A549 (cell line): Measurements from ENCODE around the gene PTPN23. TPM values are rescaled to one million over a fixed set of nuclear protein-coding genes. Genes with fewer than 3 reads are reported as not detected.

Experiments
- ATAC-seq, 2 experiments: fragments of 200-7000 bp in 1 of 2; fragments of >200 bp in 1 of 2; cut with Nextera tagmentation in 1 of 2; cut with Tn5 transposase in 1 of 2; 3 replicates each; pipeline versions ENCODE4 v1.8.0 to v1.9.1; 2018 to 2020; ENCODE audit warnings: mild to moderate bottlenecking in 1 of 2, moderate library complexity in 1 of 2
- CTCF ChIA-PET: fragments of 300-600 bp; sonication (Branson Sonifier 250); formaldehyde crosslinking; extraction: SDS; loops from one replicate; lab custom pipeline; 2021; ENCODE audit warnings: antibody characterized with exemption, inconsistent platforms; lab: Yijun Ruan, JAX
- POLR2A ChIA-PET: fragments of 350-600 bp; formaldehyde crosslinking; extraction: SDS; loops from one replicate; lab custom pipeline; 2021; ENCODE audit warnings: antibody characterized with exemption, inconsistent platforms; lab: Yijun Ruan, JAX
- DNase-seq, 2 experiments: peaks; one replicate each; pipeline versions ENCODE4 v3.0.0 to v3.0.0-alpha.2; 2011 to 2016; ENCODE audit warnings: low read depth in 1 of 2, low spot score in 1 of 2
- FAIRE-seq: peaks from 2 replicates; lab custom pipeline; 2011; peaks lifted over from hg19 to GRCh38; lab: Jason Lieb, UNC
- H3K27ac ChIP-seq, 2 experiments: fragments of >200 bp; sonication (Bioruptor Twin); formaldehyde crosslinking; 3 replicates each; pipeline ENCODE4 v1.5.1; 2016 to 2017
- H3K4me1 ChIP-seq: fragments of >200 bp; sonication (Bioruptor Twin); formaldehyde crosslinking; 3 replicates; pipeline ENCODE4 v1.6.1; 2016
- H3K4me2 ChIP-seq: fragments of >200 bp; sonication (Bioruptor Twin); formaldehyde crosslinking; 3 replicates; pipeline ENCODE4 v1.6.1; 2016
- H3K4me3 ChIP-seq: fragments of >200 bp; sonication (Bioruptor Twin); formaldehyde crosslinking; 3 replicates; pipeline ENCODE4 v1.5.1; 2016
- H3K9me3 ChIP-seq: fragments of >200 bp; sonication (Bioruptor Twin); formaldehyde crosslinking; 3 replicates; pipeline ENCODE4 v1.6.1; 2016
- ATOH8 ChIP-seq: fragments of 250-450 bp; sonication (Bioruptor Pico); IDR thresholded peaks from 2 replicates; pipeline ENCODE4 v1.5.0; 2020; ENCODE audit warnings: low read depth, mild to moderate bottlenecking, moderate library complexity
- CEBPB ChIP-seq, 2 experiments: fragments of >200 bp in 1 of 2; sonication (Bioruptor Twin) in 1 of 2; formaldehyde crosslinking in 1 of 2; IDR thresholded peaks; 2 replicates each; pipeline ENCODE4 v1.6.1; 2012 to 2016
- CHD4 ChIP-seq: fragments of 200-600 bp; sonication (generic); IDR thresholded peaks from 2 replicates; pipeline ENCODE4 v1.6.1; 2016; ENCODE audit warnings: antibody characterized with exemption, mild to moderate bottlenecking, borderline replicate concordance
- EHF ChIP-seq: fragments of 250-450 bp; sonication (Bioruptor Pico); IDR thresholded peaks from 2 replicates; pipeline ENCODE4 v1.5.0; 2020; ENCODE audit warnings: mild to moderate bottlenecking
- ELK1 ChIP-seq: fragments of 150-350 bp; IDR thresholded peaks from 2 replicates; pipeline ENCODE4 v1.6.1; 2014; ENCODE audit warnings: low read depth, mild to moderate bottlenecking, low read length
- EP300 ChIP-seq, 2 experiments: fragments of >200 bp; sonication (Bioruptor Twin); formaldehyde crosslinking; IDR thresholded peaks; 2 replicates in 1 of 2; 3 replicates in 1 of 2; pipeline ENCODE4 v1.6.1; 2016 to 2017
- FOSB ChIP-seq: fragments of 250-450 bp; sonication (Bioruptor Pico); IDR thresholded peaks from 2 replicates; pipeline ENCODE4 v1.5.0; 2020; ENCODE audit warnings: mild to moderate bottlenecking, moderate library complexity
- GATA3 ChIP-seq: IDR thresholded peaks from 2 replicates; pipeline ENCODE4 v1.6.1; 2012; ENCODE audit warnings: borderline replicate concordance
- HDAC2 ChIP-seq: fragments of 200-600 bp; sonication (generic); IDR thresholded peaks from 2 replicates; pipeline ENCODE4 v1.6.1; 2016
- HES2 ChIP-seq: fragments of >200 bp; sonication (Bioruptor Twin); formaldehyde crosslinking; IDR thresholded peaks from 2 replicates; pipeline ENCODE4 v1.6.1; 2016
- HEYL ChIP-seq: fragments of 250-450 bp; sonication (Bioruptor Pico); IDR thresholded peaks from 2 replicates; pipeline ENCODE4 v1.8.0; 2021; ENCODE audit warnings: mild to moderate bottlenecking, moderate library complexity
- HOXA7 ChIP-seq: fragments of 250-450 bp; sonication (Bioruptor Pico); IDR thresholded peaks from 2 replicates; pipeline ENCODE4 v1.5.0; 2020; ENCODE audit warnings: mild to moderate bottlenecking, moderate library complexity
- JUNB ChIP-seq: fragments of >200 bp; sonication (Bioruptor Twin); formaldehyde crosslinking; IDR thresholded peaks from 2 replicates; pipeline ENCODE4 v1.6.1; 2016
- KDM5A ChIP-seq: fragments of 200-600 bp; sonication (generic); IDR thresholded peaks from 2 replicates; pipeline ENCODE4 v1.6.1; 2016; ENCODE audit warnings: antibody characterized with exemption, mild to moderate bottlenecking
- MAFK ChIP-seq: fragments of 450-650 bp; IDR thresholded peaks from 2 replicates; pipeline ENCODE4 v1.6.1; 2014; ENCODE audit not compliant: partially characterized antibody
- MAX ChIP-seq: IDR thresholded peaks from 2 replicates; pipeline ENCODE4 v1.6.1; 2012
- MAZ ChIP-seq: fragments of 150-350 bp; IDR thresholded peaks from 2 replicates; pipeline ENCODE4 v1.6.1; 2014; ENCODE audit warnings: antibody characterized with exemption, low read depth, low read length, borderline replicate concordance
- MYC ChIP-seq: IDR thresholded peaks from 2 replicates; pipeline ENCODE4 v1.6.1; 2012; ENCODE audit warnings: mild to moderate bottlenecking, inconsistent platforms, low read length, improper control_type of control experiment, borderline replicate concordance
- NR3C1 ChIP-seq: fragments of >200 bp; sonication (Bioruptor Twin); formaldehyde crosslinking; IDR thresholded peaks from 3 replicates; pipeline ENCODE4 v1.6.1; 2017
- PHF8 ChIP-seq: fragments of 200-600 bp; sonication (generic); IDR thresholded peaks from 2 replicates; pipeline ENCODE4 v1.6.1; 2016; ENCODE audit warnings: low read depth, mild to moderate bottlenecking, antibody characterized with exemption, moderate library complexity, borderline replicate concordance
- RAD21 ChIP-seq, 2 experiments: fragments of >200 bp in 1 of 2; sonication (Bioruptor Twin) in 1 of 2; formaldehyde crosslinking in 1 of 2; IDR thresholded peaks in 1 of 2; conservative IDR thresholded peaks in 1 of 2; 2 replicates in 1 of 2; 3 replicates in 1 of 2; pipeline ENCODE4 v1.6.1; 2012 to 2018; ENCODE audit warnings: inconsistent platforms in 1 of 2
- RCOR1 ChIP-seq: fragments of 150-350 bp; IDR thresholded peaks from 2 replicates; pipeline ENCODE4 v1.6.1; 2014; ENCODE audit warnings: antibody characterized with exemption, low read length, low read depth
- SREBF2 ChIP-seq: fragments of 450-650 bp; IDR thresholded peaks from 2 replicates; pipeline ENCODE4 v1.6.1; 2014; ENCODE audit warnings: mild to moderate bottlenecking, moderate library complexity
- TFCP2L1 ChIP-seq: fragments of 250-450 bp; sonication (Bioruptor Pico); IDR thresholded peaks from 2 replicates; pipeline ENCODE4 v1.5.0; 2021; ENCODE audit warnings: mild to moderate bottlenecking
- TP53 ChIP-seq: fragments of 250-450 bp; sonication (Bioruptor Pico); IDR thresholded peaks from 2 replicates; pipeline ENCODE4 v1.5.0; 2021; ENCODE audit warnings: mild to moderate bottlenecking, moderate library complexity
- USF2 ChIP-seq: fragments of 450-650 bp; IDR thresholded peaks from 2 replicates; pipeline ENCODE4 v1.6.1; 2014; ENCODE audit warnings: antibody characterized with exemption
- ZC3H11A ChIP-seq: fragments of 450-650 bp; IDR thresholded peaks from 2 replicates; pipeline ENCODE4 v1.6.1; 2014; ENCODE audit warnings: antibody characterized with exemption, mild to moderate bottlenecking
- WGBS: methylation state at CpG from one replicate; pipeline ENCODE4 v1.1.6; 2017; ENCODE audit errors: missing lambda C conversion rate; 5-methylcytosine and 5-hydroxymethylcytosine counted together
- polyA plus RNA-seq, 4 experiments: library from polyadenylated mRNA; depleted of rRNA in 3 of 4; stranded (reverse); fragments of >200 nt; fragmentation: RNase III in 1 of 4; extraction: RNeasy Plus Mini Kit Qiagen cat#74134 plus additional on column Dnase treatment in 1 of 4; gene quantifications; 2 replicates in 3 of 4; 3 replicates in 1 of 4; pipeline ENCODE4 v1.2.3, GENCODE V29; 2011 to 2017
- TF ChIP-seq, protein P1 (sequence below): fragments of >200 bp; sonication (Bioruptor Twin); formaldehyde crosslinking; IDR thresholded peaks from 3 replicates; pipeline ENCODE4 v1.5.1; 2016

PTPN23 gene
- polyA plus RNA-seq, 2 of the 4 experiments (the other 2 are of a cell fraction) = 1.5 to 16.8 TPM

DNA sequence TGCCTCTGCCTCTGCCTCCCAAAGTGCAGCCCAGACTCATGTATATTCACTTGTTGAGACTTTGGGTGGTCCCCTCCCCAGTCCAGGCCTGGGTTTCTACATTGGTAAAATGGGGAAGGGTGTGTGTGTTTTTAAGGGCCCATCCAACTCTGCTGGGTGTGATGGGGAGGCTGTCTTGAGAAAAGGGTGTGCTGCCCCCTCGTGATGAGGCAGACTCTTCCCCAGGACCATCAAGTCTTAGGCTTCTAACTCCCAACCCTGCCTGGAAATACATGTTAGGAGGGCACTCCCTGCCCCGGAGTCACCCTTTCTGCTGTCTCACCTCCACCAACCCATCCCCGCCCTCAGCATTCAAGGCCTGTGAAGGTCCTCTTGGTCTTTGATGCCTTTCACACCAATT, 4.4 kb upstream of the PTPN23 start:
- no peak for ATAC-seq
- H3K4me2 ChIP-seq = no peak overlapping the region
- ChIA-PET POLR2A (no interaction called here), CTCF (no interaction called here)
- H3K4me1 ChIP-seq = no peaks in the 10 kb centered on the region; the same call in 2 of the 3 replicates
- no peak for DNase-seq
- no peak overlapping the region for H3K27ac ChIP-seq
- H3K9me3 ChIP-seq = no peaks in the 10 kb centered on the region
- 84% methylated on average over 3 of the region's 3 CpGs for WGBS
- H3K4me3 ChIP-seq = no peak overlapping the region
- no peak for FAIRE-seq
- TF ChIP-seq CHD4 (no peak), EHF (CRISPR knock-in tag) (no peak), ELK1 (no peak), PHF8 (no peak), MYC (no peak), HDAC2 (no peak), HOXA7 (no peak), ZC3H11A (no peak), RCOR1 (no peak), GATA3 (no peak), TFCP2L1 (CRISPR knock-in tag) (no peak), HES2 (no peak), TP53 (CRISPR knock-in tag) (no peak), ATOH8 (CRISPR knock-in tag) (no peak), RAD21 (conservative IDR thresholded peaks at IDR 0.05 in 1 of 2, IDR thresholded peaks at IDR 0.05 in 1 of 2) (no peak), JUNB (no peak)
- TF ChIP-seq, protein P1, sequence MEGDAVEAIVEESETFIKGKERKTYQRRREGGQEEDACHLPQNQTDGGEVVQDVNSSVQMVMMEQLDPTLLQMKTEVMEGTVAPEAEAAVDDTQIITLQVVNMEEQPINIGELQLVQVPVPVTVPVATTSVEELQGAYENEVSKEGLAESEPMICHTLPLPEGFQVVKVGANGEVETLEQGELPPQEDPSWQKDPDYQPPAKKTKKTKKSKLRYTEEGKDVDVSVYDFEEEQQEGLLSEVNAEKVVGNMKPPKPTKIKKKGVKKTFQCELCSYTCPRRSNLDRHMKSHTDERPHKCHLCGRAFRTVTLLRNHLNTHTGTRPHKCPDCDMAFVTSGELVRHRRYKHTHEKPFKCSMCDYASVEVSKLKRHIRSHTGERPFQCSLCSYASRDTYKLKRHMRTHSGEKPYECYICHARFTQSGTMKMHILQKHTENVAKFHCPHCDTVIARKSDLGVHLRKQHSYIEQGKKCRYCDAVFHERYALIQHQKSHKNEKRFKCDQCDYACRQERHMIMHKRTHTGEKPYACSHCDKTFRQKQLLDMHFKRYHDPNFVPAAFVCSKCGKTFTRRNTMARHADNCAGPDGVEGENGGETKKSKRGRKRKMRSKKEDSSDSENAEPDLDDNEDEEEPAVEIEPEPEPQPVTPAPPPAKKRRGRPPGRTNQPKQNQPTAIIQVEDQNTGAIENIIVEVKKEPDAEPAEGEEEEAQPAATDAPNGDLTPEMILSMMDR = no peak

- ATAC-seq (no peak), DNase-seq (no peak), FAIRE-seq (no peak)
- Histone ChIP-seq H3K27ac (no peak overlapping the region), H3K4me3 (no peak overlapping the region), H3K9me3 (no peaks in the 10 kb centered on the region), H3K4me2 (no peak overlapping the region), H3K4me1 (peaks cover 5% of the 10 kb centered on the region; the same call in 2 of the 3 replicates)
- CTCF ChIA-PET = no interaction called here
- POLR2A ChIA-PET = no interaction called here
- no peak for TF ChIP-seq USF2
- no peak for TF ChIP-seq SREBF2
- no peak for TF ChIP-seq ATOH8 (CRISPR knock-in tag)
- TF ChIP-seq HOXA7 = no peak
- TF ChIP-seq EP300 (IDR thresholded peaks at IDR 0.05) = no peak
- no peak for TF ChIP-seq MAZ
- TF ChIP-seq TP53 (CRISPR knock-in tag) = no peak
- no peak for TF ChIP-seq MAFK
- TF ChIP-seq NR3C1 = no peak
- no peak for TF ChIP-seq KDM5A
- no peak for TF ChIP-seq GATA3
- TF ChIP-seq HEYL = no peak
- TF ChIP-seq MAX = no peak
- no peak for TF ChIP-seq CEBPB (IDR thresholded peaks at IDR 0.05)
- no peak for TF ChIP-seq FOSB (CRISPR knock-in tag)
- 95% methylated on average over 2 of the region's 2 CpGs for WGBS
These were observed 3.6 kb upstream of the PTPN23 start for GRCh38 chr3:47377186-47377585.
